Glutamatergic neuron (in vitro differentiated cells): ENCODE data around the gene TEP1. TPM values are rescaled to one million over a fixed set of nuclear protein-coding genes. Genes with fewer than 3 reads are reported as not detected.

Source experiments
- DNase-seq: peaks from one replicate; pipeline ENCODE4 v3.0.0; 2022
- H3K27ac Mint-ChIP-seq: one replicate; pipeline ENCODE4 v1.8.0; 2020; ENCODE audit warnings: mild to moderate bottlenecking, mixed read lengths, inconsistent platforms; ENCODE audit not compliant: unreplicated experiment
- H3K27me3 Mint-ChIP-seq: one replicate; pipeline ENCODE4 v1.8.0; 2020; ENCODE audit warnings: mild to moderate bottlenecking, moderate library complexity, mixed read lengths, inconsistent platforms; ENCODE audit not compliant: unreplicated experiment
- H3K36me3 Mint-ChIP-seq: one replicate; pipeline ENCODE4 v1.8.0; 2020; ENCODE audit warnings: mild to moderate bottlenecking, mixed read lengths, inconsistent platforms; ENCODE audit not compliant: unreplicated experiment
- H3K4me1 Mint-ChIP-seq: one replicate; pipeline ENCODE4 v1.8.0; 2020; ENCODE audit warnings: mild to moderate bottlenecking, low read depth, mixed read lengths, inconsistent platforms; ENCODE audit not compliant: unreplicated experiment
- H3K4me3 Mint-ChIP-seq: one replicate; pipeline ENCODE4 v1.8.0; 2020; ENCODE audit warnings: mild to moderate bottlenecking, mixed read lengths, inconsistent platforms; ENCODE audit not compliant: unreplicated experiment
- H3K9me3 Mint-ChIP-seq: one replicate; pipeline ENCODE4 v1.8.0; 2020; ENCODE audit warnings: mild to moderate bottlenecking, moderate library complexity, mixed read lengths, inconsistent platforms; ENCODE audit not compliant: unreplicated experiment
- total RNA-seq: library from RNA; stranded (reverse); fragmentation: NEBNext Ultra II Directional; extraction: Animal tissue kit (Norgen Biotek cat#: 25700); gene quantifications from one replicate; pipeline ENCODE4 v1.2.1, GENCODE V29; 2021; ENCODE audit not compliant: unreplicated experiment
- TF ChIP-seq, protein P1 (sequence below): fragments of 200-600 bp; sonication (generic); IDR thresholded peaks from one replicate; pipeline ENCODE4 v1.5.0; 2021; ENCODE audit not compliant: partially characterized antibody, unreplicated experiment

Gene TEP1
- total RNA-seq, 1 donor from 2014 or later, result 22.7 TPM

DNA sequence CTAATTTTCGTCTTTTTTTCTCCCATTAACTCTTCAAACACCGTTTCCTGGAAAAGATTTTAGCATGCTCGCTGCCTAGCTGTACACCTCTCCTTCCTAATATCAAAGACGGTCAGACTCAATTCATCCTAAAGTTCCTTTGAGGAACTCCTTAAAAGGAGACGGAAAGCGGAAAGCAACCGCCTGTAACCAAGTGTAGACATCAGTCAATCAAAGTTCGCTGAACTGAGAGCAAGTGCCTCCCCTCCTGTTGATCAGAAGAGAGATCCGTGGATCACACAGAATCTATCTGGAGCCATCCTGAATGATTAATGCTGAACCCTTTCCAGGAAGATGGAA, 412 bp upstream of the TEP1 start:
- H3K27me3 Mint-ChIP-seq, result peaks cover 2% of the 10 kb centered on the region
- TF ChIP-seq, protein P1, sequence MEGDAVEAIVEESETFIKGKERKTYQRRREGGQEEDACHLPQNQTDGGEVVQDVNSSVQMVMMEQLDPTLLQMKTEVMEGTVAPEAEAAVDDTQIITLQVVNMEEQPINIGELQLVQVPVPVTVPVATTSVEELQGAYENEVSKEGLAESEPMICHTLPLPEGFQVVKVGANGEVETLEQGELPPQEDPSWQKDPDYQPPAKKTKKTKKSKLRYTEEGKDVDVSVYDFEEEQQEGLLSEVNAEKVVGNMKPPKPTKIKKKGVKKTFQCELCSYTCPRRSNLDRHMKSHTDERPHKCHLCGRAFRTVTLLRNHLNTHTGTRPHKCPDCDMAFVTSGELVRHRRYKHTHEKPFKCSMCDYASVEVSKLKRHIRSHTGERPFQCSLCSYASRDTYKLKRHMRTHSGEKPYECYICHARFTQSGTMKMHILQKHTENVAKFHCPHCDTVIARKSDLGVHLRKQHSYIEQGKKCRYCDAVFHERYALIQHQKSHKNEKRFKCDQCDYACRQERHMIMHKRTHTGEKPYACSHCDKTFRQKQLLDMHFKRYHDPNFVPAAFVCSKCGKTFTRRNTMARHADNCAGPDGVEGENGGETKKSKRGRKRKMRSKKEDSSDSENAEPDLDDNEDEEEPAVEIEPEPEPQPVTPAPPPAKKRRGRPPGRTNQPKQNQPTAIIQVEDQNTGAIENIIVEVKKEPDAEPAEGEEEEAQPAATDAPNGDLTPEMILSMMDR, result no peak
- no peaks in the 10 kb centered on the region for H3K4me1 Mint-ChIP-seq
- no peaks in the 10 kb centered on the region for H3K36me3 Mint-ChIP-seq
- H3K4me3 Mint-ChIP-seq, result peak overlapping the region; percentile 96
- peak overlapping the region; percentile 79 for H3K27ac Mint-ChIP-seq
- no peak for DNase-seq
- H3K9me3 Mint-ChIP-seq, result peaks cover 6% of the 10 kb centered on the region

DNA sequence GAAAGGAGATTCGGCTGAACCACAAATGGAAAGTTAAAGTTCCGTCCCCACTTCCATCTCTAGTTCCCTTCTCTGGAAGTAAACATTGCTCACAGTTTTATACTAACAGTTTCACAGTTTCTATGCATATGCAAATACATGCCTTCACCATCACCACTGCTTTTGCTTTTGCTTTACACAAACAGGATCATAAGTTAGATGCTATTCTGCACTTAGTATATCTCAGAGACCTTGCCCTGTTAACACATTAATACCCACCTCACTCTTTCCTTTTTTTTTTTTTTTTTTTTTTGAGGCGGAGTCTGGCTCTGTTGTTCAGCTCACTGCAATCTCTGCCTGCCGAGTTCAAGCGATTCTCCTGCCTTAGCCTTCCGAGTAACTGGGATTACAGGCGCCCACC, 890 bp downstream of the TEP1 start:
- TF ChIP-seq, protein P1, result no peak
- H3K36me3 Mint-ChIP-seq, result peaks cover 4% of the 10 kb centered on the region
- peak overlapping the region; percentile 96 for H3K4me3 Mint-ChIP-seq
- H3K27ac Mint-ChIP-seq, result peak overlapping the region; percentile 79
- DNase-seq, result no peak
- H3K9me3 Mint-ChIP-seq, result peaks cover 2% of the 10 kb centered on the region
- peaks cover 4% of the 10 kb centered on the region for H3K27me3 Mint-ChIP-seq
- H3K4me1 Mint-ChIP-seq, result no peaks in the 10 kb centered on the region

DNA sequence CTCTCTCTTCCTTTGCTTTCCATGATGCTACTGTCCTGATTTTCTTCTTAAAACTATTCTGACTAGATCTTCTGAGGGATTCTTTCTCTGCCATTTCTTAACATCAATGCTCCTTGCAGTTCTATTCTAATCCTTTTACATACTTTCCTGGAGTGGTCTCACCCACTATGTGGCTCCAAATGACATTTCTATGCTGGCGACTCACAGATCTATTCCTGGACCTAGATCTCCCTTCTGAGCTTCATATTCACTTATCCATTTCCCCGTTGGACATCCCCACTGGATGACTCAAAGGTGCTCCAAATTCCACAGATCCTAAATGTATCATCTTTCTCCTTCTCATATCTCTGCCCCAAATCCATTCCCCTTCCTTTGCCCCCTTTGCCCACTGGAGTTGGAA, 4.1 kb downstream of the TEP1 start:
- Mint-ChIP-seq H3K4me3 (no peak overlapping the region), H3K4me1 (no peaks in the 10 kb centered on the region), H3K27me3 (peaks cover 5% of the 10 kb centered on the region), H3K36me3 (peaks cover 10% of the 10 kb centered on the region), H3K27ac (no peak overlapping the region), H3K9me3 (peaks cover 2% of the 10 kb centered on the region)
- TF ChIP-seq, protein P1, result no peak
- DNase-seq, result no peak

DNA sequence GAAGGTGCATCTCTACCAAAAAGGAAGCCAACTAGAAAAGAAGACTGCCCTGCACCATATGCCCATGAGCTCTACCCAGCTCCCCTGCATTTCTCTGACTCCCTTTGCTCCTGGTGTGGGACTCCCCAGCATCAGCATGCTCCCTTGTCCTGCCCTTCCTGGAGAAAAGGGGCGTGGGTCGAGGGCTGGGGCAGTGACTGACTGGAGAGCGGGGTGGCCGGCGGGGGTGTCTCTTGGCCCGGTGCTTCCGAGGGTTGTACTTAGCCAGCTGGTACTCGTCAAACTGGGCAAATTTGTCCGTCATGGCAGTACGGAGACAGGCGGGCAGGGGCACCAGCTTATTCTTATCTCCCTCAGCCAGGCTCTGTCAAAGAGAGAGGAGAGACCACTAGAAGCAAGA, 9.8 kb downstream of the TEP1 start:
- Mint-ChIP-seq H3K9me3 (no peaks in the 10 kb centered on the region), H3K27me3 (peaks cover 3% of the 10 kb centered on the region), H3K27ac (no peak overlapping the region), H3K4me1 (no peaks in the 10 kb centered on the region), H3K36me3 (peaks cover 10% of the 10 kb centered on the region), H3K4me3 (no peak overlapping the region)
- DNase-seq, result no peak
- TF ChIP-seq, protein P1, result no peak

DNA sequence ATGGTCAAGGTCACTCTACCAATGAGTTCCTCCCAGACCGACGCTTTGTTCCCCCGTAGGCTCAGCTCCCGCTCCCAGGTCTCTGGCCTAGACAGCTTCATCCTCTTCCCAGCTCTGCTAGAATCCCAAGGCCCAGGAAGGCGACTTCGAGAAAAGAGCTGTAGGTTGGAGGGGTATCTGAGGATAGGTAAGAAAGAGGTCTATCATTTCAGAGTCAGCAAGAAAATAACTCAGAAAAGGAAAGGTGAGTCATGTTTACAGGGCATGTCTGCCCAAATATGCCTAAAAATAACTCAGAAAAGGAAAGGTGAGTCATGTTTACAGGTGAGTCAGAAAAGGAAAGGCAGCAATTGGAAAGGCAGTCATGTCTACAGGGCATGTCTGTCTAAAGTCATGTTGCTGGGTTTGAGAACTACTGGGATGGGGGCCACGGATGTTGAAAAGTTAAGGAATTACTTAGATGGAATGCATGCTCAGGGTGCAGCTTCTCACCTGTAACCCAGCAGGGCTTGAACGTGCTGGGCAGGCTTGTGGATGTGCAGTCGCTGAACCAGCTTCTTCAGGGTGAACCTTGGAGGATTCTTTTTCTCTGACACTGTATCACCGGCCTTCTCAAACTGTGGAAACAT, 12.2 kb downstream of the TEP1 start:
- H3K9me3 Mint-ChIP-seq, result no peaks in the 10 kb centered on the region
- TF ChIP-seq, protein P1, result no peak
- no peaks in the 10 kb centered on the region for H3K27me3 Mint-ChIP-seq
- no peak for DNase-seq
- H3K27ac Mint-ChIP-seq, result no peak overlapping the region
- H3K36me3 Mint-ChIP-seq, result peaks cover 5% of the 10 kb centered on the region
- no peak overlapping the region for H3K4me3 Mint-ChIP-seq
- no peaks in the 10 kb centered on the region for H3K4me1 Mint-ChIP-seq
